Cardiac fibroblast (primary cell): Measurements from ENCODE around the gene BCDIN3D.
"Not testable (repeated sequence)": the region's sequence is repeated elsewhere in the genome, so short reads cannot be mapped to it uniquely, and the experiment has no call there.

Experiments
- DNase-seq, 2 donors: peaks; one replicate each; pipeline versions ENCODE4 v3.0.0 to v3.0.0-alpha.2; 2010; ENCODE audit warnings: low read depth in 2 of 2
- H3K4me3 ChIP-seq, 2 donors: replicated peaks in 1 of 2; 1 replicate in 1 of 2; 2 replicates in 1 of 2; pipeline ENCODE4 v1.5.1; 2011; ENCODE audit warnings: low read depth in 2 of 2, low read length in 2 of 2, mild to moderate bottlenecking in 2 of 2, moderate library complexity in 1 of 2
- CTCF ChIP-seq: IDR thresholded peaks from one replicate; pipeline ENCODE4 v1.5.1; 2011; ENCODE audit warnings: low read depth, mild to moderate bottlenecking, low read length, inconsistent platforms

Gene BCDIN3D

GRCh38 chr12:49882248-49882850 is 39.4 kb upstream of the BCDIN3D start:
- DNase-seq, result no peak
- TF ChIP-seq CTCF, result no peak
- no peak overlapping the region for H3K4me3 ChIP-seq

DNA sequence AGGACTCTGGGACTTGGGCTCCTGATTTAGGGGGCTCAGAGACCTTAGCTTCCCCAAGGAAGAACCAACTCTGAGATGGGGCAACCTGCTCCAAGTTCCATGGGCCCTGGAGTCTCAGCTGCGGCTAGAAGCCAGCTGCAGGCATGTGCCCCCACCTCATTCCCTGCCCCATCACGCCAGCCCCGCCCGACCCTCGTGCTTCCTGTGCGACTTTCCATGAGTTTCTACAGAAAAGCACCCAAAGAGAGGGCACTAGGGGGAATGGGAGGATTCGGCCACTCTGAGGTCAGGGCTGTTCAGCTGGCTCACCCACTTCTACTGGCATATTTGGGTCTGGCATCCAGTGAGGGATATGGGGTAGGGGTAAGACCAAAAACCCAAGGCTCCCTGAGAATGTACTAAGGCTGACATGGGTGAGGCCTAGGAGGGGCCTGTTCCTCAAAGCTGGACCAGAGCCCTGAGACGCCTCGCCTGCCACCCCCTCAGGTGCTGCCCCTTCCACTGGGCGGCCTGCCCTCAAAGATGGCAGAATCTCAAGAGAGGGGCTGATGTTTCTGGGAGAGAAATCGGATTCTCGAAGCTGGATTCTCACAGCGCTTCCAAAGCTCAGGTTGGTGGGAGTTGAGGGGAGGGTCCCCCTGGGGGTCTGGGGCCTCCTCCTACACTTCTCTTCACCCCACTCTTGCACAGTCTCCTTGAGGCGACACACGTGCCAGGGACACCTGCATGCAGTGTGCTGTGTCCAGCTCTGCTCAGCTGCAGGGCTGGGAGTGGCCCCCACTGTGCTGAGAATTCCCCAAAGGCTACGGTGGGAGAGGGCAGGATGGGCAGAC is 38.7 kb upstream of the BCDIN3D start:
- DNase-seq, result no peak
- H3K4me3 ChIP-seq, result no peak overlapping the region
- no peak for TF ChIP-seq CTCF

- no peak overlapping the region for H3K4me3 ChIP-seq
- DNase-seq, result no peak
- no peak for TF ChIP-seq CTCF
Measured at GRCh38 chr12:49880756-49881414, 38.0 kb upstream of the BCDIN3D start.

GRCh38 chr12:49879065-49879464 is 36.2 kb upstream of the BCDIN3D start:
- DNase-seq, H3K4me3 ChIP-seq: not testable (repeated sequence)

DNA sequence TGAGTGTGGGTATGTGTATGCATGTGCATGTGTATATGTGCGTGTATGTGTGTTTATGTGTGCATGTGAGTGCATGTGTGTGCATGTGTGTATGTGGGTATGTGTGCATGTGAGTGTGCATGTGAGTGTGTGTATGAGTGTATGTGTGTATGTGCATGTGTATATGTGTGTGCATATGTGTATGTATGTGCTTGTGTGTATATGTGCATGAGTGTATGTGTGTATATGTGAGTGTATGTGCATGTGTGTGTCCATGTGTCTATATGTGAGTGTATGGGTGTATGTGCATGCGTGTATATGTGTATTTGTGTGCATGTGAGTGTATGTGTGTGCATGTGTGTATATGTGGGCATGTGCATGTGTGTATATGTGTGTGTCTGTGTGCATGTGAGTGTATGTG is 35.1 kb upstream of the BCDIN3D start:
- TF ChIP-seq CTCF, result no peak
- DNase-seq, result no peak
- no peak overlapping the region for H3K4me3 ChIP-seq

DNA sequence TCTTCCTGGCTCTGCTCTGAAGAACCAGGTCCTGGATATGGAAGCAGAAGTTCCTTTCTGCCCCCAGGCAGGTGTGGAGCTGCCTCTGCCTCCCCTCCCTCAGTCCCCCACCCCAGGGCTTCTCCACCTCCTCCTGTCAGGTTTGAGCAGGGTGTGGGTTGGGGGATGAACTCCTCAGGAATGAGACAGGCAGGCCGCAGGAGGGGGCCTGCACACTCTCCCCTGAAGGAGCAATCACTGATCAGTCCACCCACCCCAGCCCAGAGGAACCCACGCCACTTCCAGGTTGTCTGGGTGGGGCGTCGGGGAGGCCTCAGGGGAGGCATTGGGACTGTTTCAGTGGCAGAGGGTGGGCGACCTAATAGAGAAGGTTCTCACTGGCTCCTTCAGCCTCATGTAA is 34.2 kb upstream of the BCDIN3D start:
- no peak for DNase-seq
- no peak overlapping the region for H3K4me3 ChIP-seq
- no peak for TF ChIP-seq CTCF

DNA sequence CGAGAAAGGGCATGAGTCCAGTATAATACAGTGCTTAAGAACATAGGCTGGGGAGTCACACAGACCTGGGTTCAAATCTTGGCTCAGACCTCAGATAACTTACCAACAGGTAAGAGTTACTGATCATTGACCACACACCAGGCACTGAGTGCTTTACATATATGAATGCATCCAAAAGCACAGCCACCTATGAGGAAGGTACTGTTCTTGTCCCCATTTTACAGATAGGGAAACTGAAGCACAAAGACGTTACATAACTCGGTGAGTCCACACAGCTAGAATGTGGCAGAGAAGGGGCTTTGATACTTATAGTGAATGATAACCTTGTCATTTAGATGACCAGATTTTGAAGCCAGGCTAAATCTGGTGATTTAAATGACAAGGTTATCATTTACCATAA is 33.2 kb upstream of the BCDIN3D start:
- no peak for DNase-seq
- H3K4me3 ChIP-seq, result no peak overlapping the region
- no peak for TF ChIP-seq CTCF
